ENCODE results near the gene SCGB1D4.

SCGB1D4 gene

GRCh38 chr11:62267576-62267975 lies 31.3 kb downstream of the SCGB1D4 start:
- no peaks in the 10 kb centered on the region for H3K36me3 Mint-ChIP-seq (ENCODE audit: low read depth)
- peaks cover 33% of the 10 kb centered on the region for H3K27me3 Mint-ChIP-seq (ENCODE audit: low read depth, poor library complexity)
- no peak overlapping the region for H3K27ac Mint-ChIP-seq
- TF ChIP-seq, protein P1, sequence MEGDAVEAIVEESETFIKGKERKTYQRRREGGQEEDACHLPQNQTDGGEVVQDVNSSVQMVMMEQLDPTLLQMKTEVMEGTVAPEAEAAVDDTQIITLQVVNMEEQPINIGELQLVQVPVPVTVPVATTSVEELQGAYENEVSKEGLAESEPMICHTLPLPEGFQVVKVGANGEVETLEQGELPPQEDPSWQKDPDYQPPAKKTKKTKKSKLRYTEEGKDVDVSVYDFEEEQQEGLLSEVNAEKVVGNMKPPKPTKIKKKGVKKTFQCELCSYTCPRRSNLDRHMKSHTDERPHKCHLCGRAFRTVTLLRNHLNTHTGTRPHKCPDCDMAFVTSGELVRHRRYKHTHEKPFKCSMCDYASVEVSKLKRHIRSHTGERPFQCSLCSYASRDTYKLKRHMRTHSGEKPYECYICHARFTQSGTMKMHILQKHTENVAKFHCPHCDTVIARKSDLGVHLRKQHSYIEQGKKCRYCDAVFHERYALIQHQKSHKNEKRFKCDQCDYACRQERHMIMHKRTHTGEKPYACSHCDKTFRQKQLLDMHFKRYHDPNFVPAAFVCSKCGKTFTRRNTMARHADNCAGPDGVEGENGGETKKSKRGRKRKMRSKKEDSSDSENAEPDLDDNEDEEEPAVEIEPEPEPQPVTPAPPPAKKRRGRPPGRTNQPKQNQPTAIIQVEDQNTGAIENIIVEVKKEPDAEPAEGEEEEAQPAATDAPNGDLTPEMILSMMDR (IDR thresholded peaks at IDR 0.05), result no peak
- no peak for DNase-seq
- H3K9me3 Mint-ChIP-seq, result no peaks in the 10 kb centered on the region
- no peak overlapping the region for H3K4me3 Mint-ChIP-seq
- H3K4me1 Mint-ChIP-seq, result no peaks in the 10 kb centered on the region

GRCh38 chr11:62267050-62267449 lies 31.8 kb downstream of the SCGB1D4 start:
- TF ChIP-seq, protein P1 (IDR thresholded peaks at IDR 0.05), result no peak
- Mint-ChIP-seq H3K36me3 (ENCODE audit: low read depth) (no peaks in the 10 kb centered on the region), H3K9me3 (no peaks in the 10 kb centered on the region), H3K4me1 (no peaks in the 10 kb centered on the region), H3K27me3 (ENCODE audit: low read depth, poor library complexity) (peaks cover 28% of the 10 kb centered on the region), H3K27ac (no peak overlapping the region), H3K4me3 (no peak overlapping the region)
- DNase-seq, result no peak

DNA sequence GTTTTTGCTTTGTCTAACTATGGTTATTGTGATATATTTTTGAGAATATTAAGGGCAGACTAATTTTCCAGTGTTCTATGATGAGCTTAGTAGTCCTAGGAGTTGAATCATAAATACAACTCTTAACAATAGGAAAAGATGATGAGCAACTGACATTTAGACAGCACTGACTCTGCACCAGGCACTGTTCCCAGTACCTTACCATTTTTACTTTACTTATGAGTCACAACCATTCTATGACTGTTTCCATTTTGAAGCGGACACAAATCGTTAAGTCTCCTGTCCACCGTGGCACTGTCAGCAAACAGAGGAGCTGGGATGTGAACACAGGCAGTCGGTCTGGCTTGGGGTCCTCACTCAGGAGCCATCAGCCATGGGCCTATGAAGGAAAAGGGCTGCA lies 32.3 kb downstream of the SCGB1D4 start:
- DNase-seq, result no peak
- H3K36me3 Mint-ChIP-seq (ENCODE audit: low read depth), result no peaks in the 10 kb centered on the region
- H3K4me3 Mint-ChIP-seq, result no peak overlapping the region
- H3K4me1 Mint-ChIP-seq, result no peaks in the 10 kb centered on the region
- no peak overlapping the region for H3K27ac Mint-ChIP-seq
- peaks cover 27% of the 10 kb centered on the region for H3K27me3 Mint-ChIP-seq (ENCODE audit: low read depth, poor library complexity)
- TF ChIP-seq, protein P1 (IDR thresholded peaks at IDR 0.05), result no peak
- H3K9me3 Mint-ChIP-seq, result no peaks in the 10 kb centered on the region

DNA sequence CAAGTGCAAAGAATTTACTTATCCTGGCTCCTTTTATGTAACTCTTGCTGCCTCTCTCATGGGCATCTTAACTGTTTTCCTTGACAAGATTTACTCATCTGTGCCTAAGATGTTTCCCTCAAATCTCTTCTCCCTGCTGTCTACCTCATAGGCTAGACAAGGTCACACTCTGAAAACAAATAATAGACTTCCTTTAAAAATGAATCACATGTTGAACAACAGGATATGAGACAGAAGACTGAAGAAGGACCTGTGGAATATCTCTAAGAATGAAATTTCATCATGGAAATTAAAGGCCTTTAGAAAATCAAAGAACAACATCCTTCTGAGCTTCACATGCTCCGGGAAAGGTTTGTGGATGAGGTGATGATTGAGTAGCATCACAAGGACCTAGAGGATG lies 34.9 kb downstream of the SCGB1D4 start:
- Mint-ChIP-seq H3K4me3 (no peak overlapping the region), H3K9me3 (no peaks in the 10 kb centered on the region), H3K27me3 (ENCODE audit: low read depth, poor library complexity) (peaks cover 28% of the 10 kb centered on the region), H3K4me1 (no peaks in the 10 kb centered on the region), H3K36me3 (ENCODE audit: low read depth) (no peaks in the 10 kb centered on the region), H3K27ac (no peak overlapping the region)
- TF ChIP-seq, protein P1 (IDR thresholded peaks at IDR 0.05), result no peak
- no peak for DNase-seq

DNA sequence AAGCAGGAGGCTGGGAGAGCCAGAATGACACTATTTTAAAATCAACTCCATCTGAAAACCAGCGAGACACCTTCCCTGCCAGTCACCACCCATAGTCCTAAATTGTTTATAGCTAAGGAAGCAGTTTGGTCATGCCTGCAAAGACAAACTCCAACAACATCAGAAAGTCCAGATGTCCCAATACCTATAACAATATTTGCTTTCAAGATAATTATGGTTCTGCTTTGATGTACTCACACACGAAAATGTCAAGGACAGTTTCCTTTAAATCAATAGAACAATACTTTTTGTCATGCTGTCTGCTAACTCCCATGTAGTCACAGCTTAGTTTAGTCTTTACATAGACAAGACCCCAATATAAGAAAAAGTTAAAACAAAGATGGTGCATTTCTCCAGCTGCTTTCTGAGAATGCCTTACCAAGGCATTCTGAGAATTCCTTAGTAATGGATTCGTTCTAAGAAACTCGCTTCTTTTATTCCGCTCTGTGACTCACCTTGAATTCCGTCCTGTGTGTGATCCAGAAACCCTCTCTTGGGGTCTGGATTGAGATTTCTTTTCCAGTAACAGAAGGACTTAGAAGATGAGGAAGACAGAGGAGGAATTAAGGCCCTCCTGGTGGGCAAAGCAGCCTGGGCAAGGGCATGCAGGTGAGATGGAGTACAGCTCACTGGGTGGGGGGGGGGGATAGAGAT lies 38.5 kb downstream of the SCGB1D4 start:
- H3K4me1 Mint-ChIP-seq, result no peaks in the 10 kb centered on the region
- no peak for DNase-seq
- no peak overlapping the region for H3K4me3 Mint-ChIP-seq
- peaks cover 28% of the 10 kb centered on the region for H3K27me3 Mint-ChIP-seq (ENCODE audit: low read depth, poor library complexity)
- H3K27ac Mint-ChIP-seq, result no peak overlapping the region
- no peaks in the 10 kb centered on the region for H3K9me3 Mint-ChIP-seq
- no peaks in the 10 kb centered on the region for H3K36me3 Mint-ChIP-seq (ENCODE audit: low read depth)
- TF ChIP-seq, protein P1 (IDR thresholded peaks at IDR 0.05), result no peak

DNA sequence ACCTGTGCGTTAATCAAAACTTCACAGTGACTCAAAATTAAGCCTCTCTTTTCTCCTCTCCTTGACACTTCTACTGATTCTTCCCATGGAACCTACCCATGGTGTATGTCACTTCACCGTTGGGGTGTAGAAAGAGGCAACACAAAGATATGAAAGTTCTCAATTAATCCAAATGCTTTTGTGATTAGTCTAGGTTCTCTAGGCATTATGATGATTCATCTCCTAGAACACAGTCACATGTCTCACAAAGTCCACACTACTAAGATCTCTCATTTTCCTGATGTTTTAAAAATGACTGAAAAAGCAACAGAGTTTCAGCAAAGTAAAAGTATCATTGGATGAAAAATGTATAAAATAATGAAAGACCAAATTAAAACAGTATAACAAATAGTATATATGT lies 42.6 kb downstream of the SCGB1D4 start:
- Mint-ChIP-seq H3K9me3 (peaks cover 24% of the 10 kb centered on the region), H3K4me1 (no peaks in the 10 kb centered on the region), H3K36me3 (ENCODE audit: low read depth) (no peaks in the 10 kb centered on the region), H3K4me3 (no peak overlapping the region), H3K27me3 (ENCODE audit: low read depth, poor library complexity) (peaks cover 16% of the 10 kb centered on the region), H3K27ac (no peak overlapping the region)
- DNase-seq, result no peak
- TF ChIP-seq, protein P1 (IDR thresholded peaks at IDR 0.05), result no peak

Measured in nephron progenitor cell (in vitro differentiated cells).